NK-92 (cell line): ENCODE results near the gene SPR.

Experiments used
- DNase-seq: peaks from one replicate; lab custom pipeline; 2025; ENCODE audit not compliant: unreplicated experiment; lab: John Stamatoyannopoulos, UW

SPR gene

DNA sequence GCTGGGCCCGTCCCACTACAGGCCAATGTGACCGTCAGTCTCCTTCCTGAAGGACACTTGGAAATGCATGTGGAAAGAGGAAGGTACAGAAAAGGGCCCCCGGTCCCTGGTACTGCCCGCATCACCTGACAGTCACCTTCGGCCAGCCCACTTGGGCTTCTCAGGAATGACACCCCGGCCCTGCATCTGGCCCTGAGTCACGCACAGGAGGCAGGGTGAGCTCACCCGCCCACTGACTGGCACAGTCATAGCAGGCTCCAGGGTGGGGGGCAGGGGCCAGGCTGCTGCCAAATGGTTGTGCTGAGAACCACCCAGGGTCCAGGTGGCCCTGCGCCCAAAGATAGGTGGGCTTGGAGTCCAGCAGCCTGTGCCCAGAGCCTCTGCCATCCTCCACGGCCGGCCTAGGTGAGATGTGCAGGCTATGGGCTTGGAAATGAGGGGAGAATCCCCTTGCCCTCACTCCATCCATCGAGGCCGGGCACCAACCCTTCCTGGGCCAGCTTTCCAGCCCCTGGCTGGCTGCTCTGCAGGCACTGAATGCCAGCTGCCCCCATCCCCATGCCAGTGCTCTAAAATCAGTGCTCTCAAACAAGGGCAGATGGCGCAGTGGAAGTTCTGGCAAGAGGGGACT is 44.2 kb downstream of the SPR start:
- DNase-seq = no peak

DNA sequence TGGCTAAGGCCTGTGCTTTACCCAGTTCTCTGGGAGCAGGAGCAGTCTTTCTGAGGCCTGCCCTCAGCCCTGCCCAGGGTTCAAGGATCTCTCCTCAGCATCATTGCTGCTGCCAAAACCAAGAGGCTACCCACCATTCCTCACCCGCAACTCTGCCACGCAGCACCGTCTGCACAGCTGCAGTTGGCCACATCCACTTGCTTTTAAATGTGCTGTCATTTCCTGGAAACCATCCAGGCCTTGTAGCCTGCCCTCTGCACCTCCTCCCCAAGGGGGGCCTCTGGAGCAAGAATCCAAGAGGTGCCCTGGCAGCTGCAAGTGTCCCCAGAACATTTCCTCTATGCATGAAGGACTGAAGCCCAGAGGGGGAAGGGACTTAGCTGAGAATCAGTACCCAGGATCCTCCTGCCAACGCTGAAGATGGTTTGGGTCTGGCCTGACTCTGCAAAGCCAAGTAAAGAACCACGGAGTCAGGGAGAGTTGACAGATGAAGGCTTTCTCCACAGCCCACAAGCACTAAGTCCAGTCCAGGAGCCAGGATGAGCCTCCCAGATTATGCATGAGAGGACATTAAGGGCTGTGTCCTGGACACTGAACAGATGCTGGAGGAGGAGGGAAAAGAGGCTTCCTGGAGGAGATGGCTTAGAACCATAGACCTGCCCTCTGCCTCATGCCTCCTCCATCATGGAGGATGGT is 45.0 kb downstream of the SPR start:
- no peak for DNase-seq

DNA sequence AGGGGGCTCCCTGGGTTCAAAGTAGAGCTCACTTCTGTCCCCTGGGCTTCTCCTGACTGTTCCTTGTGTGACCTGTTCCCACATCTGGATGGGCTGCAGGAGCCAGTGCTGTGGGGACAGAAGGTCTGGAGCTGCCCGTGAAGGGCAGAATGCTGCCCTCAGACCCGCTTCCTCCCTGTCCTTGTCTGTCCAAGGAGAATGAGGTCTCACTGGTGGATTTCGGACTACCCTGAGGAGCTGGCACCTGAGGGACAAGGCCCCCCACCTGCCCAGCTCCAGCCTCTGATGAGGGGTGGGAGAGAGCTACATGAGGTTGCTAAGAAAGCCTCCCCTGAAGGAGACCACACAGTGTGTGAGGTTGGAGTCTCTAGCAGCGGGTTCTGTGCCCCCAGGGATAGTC is 45.6 kb downstream of the SPR start:
- no peak for DNase-seq

DNA sequence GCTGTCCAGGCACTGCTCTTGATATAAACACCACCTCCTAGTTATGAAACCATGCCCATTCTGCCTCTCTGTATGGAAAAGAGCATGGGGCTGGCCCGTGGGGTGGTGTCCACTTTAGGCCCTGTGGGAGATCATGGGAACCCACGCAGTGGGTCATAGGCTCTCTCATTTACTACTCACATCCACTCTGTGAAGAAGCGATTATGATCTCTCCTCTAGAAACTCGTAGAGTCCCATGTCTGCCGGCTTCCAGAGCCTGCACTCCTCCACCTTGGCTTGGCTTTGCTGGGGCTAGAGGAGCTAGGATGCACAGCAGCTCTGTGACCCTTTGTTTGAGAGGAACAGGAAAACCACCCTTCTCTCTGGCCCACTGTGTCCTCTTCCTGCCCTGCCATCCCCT is 46.0 kb downstream of the SPR start:
- no peak for DNase-seq

DNA sequence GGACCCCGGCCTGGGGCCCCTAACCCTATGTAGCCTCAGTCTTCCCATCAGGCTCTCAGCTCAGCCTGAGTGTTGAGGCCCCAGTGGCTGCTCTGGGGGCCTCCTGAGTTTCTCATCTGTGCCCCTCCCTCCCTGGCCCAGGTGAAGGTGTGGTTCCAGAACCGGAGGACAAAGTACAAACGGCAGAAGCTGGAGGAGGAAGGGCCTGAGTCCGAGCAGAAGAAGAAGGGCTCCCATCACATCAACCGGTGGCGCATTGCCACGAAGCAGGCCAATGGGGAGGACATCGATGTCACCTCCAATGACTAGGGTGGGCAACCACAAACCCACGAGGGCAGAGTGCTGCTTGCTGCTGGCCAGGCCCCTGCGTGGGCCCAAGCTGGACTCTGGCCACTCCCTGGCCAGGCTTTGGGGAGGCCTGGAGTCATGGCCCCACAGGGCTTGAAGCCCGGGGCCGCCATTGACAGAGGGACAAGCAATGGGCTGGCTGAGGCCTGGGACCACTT is 46.5 kb downstream of the SPR start:
- no peak for DNase-seq

DNA sequence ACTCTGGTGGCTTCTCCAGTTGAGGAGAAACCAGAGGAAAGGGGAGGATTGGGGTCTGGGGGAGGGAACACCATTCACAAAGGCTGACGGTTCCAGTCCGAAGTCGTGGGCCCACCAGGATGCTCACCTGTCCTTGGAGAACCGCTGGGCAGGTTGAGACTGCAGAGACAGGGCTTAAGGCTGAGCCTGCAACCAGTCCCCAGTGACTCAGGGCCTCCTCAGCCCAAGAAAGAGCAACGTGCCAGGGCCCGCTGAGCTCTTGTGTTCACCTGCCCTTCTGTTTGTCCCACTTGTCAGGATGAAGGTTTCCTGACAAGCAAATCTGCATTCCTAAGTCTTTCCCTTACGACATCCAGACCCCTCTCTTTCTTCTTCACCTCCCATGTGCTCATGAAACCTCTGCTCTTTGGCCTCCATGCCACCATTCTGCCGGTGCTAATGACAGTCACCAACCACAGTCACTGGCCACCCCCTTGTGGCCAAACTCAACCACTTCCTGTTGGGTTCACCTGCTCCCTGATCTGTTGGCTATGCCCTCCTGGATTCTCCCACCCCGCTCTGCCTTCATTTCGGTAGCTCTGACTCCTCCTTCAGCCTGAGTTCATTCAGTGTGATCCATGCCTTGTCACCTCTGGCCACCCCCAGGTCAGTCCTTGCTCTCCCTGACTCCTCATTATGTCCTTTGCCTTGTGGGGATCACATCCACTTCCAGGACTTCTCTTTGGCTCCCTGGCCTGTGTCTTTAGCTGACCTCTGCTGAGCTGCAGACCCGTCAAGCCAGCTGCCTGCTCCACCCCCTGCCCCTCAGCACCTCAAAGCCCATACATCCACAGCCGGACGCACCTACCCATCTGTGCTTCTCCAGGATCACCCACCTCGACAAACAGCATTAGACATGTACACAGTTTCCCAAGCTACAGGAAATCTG is 47.7 kb downstream of the SPR start:
- DNase-seq = no peak

DNA sequence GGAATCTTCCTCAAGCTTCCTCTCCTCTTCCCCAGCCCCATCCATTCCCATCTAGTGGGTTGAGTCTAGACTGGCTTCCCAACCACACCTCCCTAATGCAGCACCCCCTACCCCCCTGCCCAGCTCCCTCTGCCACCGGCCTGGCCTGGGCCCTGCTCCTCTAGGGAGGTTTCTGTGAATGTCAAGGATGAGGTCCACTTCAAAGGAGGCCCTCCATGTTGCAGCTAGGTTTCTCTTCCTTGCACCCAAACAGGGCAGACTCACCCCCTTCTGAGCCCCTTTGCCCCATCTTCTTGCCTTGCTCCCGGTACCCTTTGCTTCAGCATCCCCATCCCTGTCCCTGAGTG is 48.4 kb downstream of the SPR start:
- no peak for DNase-seq

DNA sequence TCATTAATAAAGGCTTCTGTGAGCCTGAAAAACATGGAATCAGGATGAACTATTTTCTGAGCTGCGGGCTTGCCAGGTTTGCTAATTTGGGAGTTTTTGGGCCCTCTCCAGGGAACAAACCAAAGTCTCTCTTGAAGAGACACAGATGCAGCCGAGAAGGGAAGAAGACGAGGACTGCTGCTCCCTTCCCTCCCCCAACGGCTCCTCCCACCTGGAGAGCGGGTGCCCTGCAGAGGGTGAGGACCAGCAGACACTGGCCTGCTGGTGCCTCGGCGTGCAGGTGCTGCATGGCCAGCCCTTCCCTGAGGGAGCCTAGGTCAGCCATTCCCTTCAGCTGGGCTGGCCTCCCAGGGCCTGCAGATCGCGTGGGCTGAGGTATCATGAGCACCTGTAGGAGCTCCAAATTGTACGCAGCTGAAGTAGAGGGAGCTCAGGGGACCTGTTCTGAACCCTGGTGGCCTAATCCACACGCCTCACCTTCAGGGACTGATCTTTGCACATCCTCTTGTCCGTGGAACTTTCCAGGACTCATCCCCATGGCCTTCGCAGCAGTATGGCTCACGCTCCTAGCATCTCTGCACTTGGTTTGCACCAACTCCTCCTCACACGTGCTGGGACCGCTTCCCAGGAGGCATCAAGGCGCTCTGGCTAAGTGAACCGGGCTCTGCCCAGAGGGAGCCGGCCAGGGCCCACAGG is 49.6 kb downstream of the SPR start:
- no peak for DNase-seq

DNA sequence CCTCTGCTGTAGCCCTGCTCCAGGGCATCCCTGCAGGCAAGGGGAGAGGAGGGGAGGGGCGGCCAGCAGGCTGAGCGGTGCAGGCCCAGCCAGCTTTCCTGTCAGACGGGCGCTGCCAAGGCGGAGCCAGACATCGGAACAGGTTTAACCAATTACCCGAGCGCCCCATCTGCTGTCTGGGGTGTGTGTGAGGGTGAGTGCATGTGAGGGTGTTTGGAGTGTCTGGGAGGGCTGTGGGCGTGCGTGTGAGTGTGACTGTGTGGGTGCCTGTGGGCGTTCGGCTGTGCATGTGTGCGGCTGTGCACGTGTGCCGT is 50.1 kb downstream of the SPR start:
- no peak for DNase-seq

DNA sequence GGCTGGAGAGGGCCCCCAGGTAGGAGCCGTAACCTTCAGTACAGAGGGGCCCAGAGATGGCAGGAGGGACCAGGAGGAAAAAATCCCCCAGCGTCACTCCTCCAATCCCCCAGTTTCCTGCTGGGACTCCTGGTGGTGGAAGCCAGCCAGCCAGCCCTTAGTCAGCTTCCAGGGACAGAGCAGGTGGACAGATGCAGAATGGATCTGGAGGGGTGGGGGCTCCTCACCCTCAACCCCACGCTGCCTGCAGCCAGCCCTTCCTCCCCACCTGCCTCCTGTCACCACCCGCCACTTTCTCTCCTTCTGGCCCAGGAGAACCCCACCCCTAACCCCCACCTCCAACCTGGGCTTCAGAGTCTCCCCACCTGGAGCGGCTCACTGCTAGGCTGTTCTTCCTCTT is 51.2 kb downstream of the SPR start:
- DNase-seq = no peak

DNA sequence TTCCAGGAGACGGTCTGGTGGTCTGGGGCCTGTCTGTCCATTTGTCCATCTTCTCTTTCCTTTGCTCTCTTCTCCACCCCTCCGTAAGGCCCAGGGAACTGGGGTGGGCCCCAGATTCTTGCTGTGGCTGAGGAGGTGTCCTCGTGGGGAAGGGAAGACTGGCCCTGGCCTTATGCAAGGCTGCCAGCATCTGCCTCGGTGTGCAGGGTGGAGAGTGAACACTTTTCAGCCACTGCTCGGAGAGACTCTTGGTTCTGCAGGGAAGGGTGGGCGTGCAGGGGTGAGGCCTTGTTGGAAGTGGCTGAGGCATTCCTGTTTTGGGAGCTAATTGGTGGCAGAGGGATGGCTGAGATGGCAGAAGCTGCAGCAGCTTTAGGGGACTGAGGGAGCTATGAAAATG is 53.2 kb downstream of the SPR start:
- no peak for DNase-seq

DNA sequence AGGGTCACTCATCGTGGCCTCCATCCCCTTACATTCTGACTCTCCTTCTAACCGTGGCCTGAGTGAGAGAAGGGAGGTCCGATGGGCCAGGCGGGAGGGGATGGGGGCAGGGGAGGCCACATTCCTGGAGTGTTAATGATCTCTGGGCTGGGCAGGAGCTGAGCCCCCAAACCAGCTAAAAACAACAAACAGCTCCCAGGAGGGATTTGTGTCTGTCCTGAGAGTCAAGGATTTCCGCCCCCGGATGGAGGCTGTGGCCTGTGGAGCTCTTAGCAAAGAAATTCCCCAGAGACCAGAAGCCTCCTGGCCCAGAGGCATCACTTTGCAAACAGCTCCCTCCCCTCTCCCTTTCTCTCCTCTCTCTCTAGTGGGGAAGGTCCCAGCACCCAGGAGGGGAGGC is 53.6 kb downstream of the SPR start:
- no peak for DNase-seq
